Neutrophil (primary cell): ENCODE data around the gene TTC7B.

ENCODE experiments used
- H3K27ac ChIP-seq: fragments of 200-600 bp; sonication (generic); 2 replicates; pipeline ENCODE4 v1.5.1; 2016; ENCODE audit warnings: mild to moderate bottlenecking, moderate library complexity
- H3K27me3 ChIP-seq: fragments of 200-600 bp; sonication (generic); 2 replicates; pipeline ENCODE4 v1.6.0; 2016; ENCODE audit warnings: mild to moderate bottlenecking
- H3K36me3 ChIP-seq: fragments of 200-600 bp; sonication (generic); 2 replicates; pipeline ENCODE4 v1.5.1; 2017
- H3K4me1 ChIP-seq, 2 experiments: fragments of 200-600 bp in 1 of 2; sonication (generic) in 1 of 2; 1 replicate in 1 of 2; 2 replicates in 1 of 2; pipeline versions ENCODE4 v1.5.1 to v1.6.1; 2013 to 2016; ENCODE audit warnings: low read depth in 1 of 2, low read length in 1 of 2, mild to moderate bottlenecking in 1 of 2, moderate library complexity in 1 of 2; ENCODE audit not compliant: control insufficient read depth in 1 of 2, insufficient read depth in 1 of 2
- H3K4me3 ChIP-seq, 2 experiments: fragments of 200-600 bp in 1 of 2; sonication (generic) in 1 of 2; 1 replicate in 1 of 2; 2 replicates in 1 of 2; pipeline ENCODE4 v1.5.1; 2013 to 2016; ENCODE audit warnings: low read depth in 1 of 2, low read length in 1 of 2, mild to moderate bottlenecking in 1 of 2, moderate library complexity in 1 of 2
- H3K9me3 ChIP-seq: fragments of 200-600 bp; sonication (generic); 2 replicates; pipeline ENCODE4 v1.5.1; 2016
- TF ChIP-seq, protein P1 (sequence below): fragments of 200-600 bp; sonication (generic); IDR thresholded peaks from 2 replicates; pipeline ENCODE4 v1.5.1; 2016; ENCODE audit warnings: antibody characterized with exemption

The TTC7B gene

DNA sequence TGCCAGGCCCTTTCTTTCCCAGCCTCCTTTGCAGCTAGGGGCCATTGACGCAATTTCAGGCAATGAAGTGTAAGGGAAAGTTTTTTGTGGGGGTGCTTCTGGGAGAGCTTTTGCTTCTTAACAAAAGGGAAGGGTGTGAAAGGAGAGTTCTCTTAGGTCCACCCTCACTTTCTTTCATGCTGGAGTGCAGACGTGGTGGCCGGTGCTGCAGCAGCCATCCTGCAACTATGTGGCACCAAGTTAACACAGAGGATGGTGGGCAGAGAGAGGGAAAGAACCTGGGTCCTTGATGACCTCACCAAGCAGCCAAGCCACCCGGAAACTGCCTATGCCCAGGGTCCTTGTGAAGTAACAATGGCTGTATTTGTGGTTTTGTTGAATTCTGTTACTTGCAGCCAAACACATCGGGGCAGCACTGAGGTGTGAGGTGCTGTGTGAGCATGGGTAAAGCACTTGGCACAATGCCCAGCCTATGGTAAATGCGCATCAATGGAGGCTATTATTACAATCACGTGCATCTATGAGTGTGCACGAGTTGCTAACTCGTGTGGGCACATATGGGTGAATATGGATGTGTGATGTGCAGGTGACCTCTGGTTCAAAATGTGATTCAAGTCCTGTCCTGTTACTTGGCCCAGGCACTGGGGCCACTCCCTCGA is 296.8 kb downstream of the TTC7B start:
- no peaks in the 10 kb centered on the region for H3K9me3 ChIP-seq
- H3K4me3 ChIP-seq = no peak overlapping the region
- no peaks in the 10 kb centered on the region for H3K4me1 ChIP-seq
- TF ChIP-seq, protein P1, sequence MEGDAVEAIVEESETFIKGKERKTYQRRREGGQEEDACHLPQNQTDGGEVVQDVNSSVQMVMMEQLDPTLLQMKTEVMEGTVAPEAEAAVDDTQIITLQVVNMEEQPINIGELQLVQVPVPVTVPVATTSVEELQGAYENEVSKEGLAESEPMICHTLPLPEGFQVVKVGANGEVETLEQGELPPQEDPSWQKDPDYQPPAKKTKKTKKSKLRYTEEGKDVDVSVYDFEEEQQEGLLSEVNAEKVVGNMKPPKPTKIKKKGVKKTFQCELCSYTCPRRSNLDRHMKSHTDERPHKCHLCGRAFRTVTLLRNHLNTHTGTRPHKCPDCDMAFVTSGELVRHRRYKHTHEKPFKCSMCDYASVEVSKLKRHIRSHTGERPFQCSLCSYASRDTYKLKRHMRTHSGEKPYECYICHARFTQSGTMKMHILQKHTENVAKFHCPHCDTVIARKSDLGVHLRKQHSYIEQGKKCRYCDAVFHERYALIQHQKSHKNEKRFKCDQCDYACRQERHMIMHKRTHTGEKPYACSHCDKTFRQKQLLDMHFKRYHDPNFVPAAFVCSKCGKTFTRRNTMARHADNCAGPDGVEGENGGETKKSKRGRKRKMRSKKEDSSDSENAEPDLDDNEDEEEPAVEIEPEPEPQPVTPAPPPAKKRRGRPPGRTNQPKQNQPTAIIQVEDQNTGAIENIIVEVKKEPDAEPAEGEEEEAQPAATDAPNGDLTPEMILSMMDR = no peak
- peaks cover 6% of the 10 kb centered on the region for H3K27me3 ChIP-seq
- no peaks in the 10 kb centered on the region for H3K36me3 ChIP-seq
- no peak overlapping the region for H3K27ac ChIP-seq

DNA sequence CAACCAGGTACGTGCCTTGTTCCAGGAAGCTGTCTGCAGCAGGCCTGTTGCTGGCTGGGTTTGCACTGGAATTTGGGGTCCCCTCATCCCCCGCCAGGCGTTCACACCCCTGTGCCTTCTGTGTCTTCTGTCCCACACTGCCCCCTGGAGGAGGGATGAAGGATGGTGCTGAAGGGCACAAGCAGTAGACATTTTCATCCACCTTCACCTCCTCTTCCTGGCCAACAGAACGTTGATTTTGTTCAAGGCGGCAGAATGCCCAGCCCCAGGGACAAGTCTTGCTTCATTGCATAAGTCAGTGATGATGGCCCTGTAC is 297.3 kb downstream of the TTC7B start:
- TF ChIP-seq, protein P1 = peak; percentile 30
- H3K4me1 ChIP-seq = no peaks in the 10 kb centered on the region

DNA sequence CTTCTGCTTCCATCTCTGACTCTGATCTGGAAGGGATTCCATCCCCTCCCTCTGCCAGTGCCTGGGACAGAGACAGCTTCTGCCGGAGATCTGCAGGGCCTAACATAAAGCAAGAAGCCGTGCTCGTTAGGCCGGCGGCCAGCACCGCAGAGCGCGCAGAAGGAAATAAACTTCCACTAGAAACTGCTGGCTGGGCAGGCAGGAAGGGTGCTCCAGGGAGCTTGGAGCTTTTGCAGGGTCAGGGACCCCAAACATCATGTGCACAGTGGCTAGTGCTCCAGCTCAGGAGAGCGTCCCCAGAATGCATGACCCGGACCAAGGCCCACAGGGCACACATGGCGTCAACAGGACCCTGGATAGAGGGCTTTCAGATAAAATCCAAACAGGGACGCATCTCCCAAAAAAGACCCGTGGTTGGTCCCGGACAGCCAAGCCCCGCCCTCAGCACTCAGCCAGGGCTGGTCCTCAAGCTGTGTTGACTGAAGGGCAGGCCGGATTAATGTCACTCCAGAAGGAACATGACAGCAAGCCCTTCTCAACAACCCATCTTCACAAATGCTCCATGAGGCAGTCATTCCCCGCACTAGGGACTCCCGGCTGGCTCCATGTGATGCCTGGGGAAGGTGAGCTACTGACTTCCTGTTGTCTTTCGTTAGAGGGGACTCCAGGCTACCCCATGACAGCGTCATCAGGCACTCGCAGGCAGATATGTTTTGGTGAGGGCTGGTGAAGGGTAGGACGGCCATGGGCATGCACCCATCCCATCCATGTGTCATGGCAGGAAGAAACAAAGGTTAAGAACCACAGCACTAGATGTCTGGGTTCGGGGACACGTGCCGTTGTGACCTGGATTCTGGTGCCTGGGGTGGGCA is 297.9 kb downstream of the TTC7B start:
- no peak overlapping the region for H3K4me3 ChIP-seq
- no peaks in the 10 kb centered on the region for H3K4me1 ChIP-seq
- peaks cover 6% of the 10 kb centered on the region for H3K27me3 ChIP-seq
- H3K36me3 ChIP-seq = no peaks in the 10 kb centered on the region
- TF ChIP-seq, protein P1 = no peak
- H3K27ac ChIP-seq = no peak overlapping the region
- no peaks in the 10 kb centered on the region for H3K9me3 ChIP-seq

More for the DNA sequence above, 297.3 kb downstream of the TTC7B start:
- Histone ChIP-seq H3K36me3 (no peaks in the 10 kb centered on the region), H3K9me3 (no peaks in the 10 kb centered on the region), H3K27me3 (peaks cover 6% of the 10 kb centered on the region), H3K27ac (no peak overlapping the region), H3K4me3 (no peak overlapping the region)

DNA sequence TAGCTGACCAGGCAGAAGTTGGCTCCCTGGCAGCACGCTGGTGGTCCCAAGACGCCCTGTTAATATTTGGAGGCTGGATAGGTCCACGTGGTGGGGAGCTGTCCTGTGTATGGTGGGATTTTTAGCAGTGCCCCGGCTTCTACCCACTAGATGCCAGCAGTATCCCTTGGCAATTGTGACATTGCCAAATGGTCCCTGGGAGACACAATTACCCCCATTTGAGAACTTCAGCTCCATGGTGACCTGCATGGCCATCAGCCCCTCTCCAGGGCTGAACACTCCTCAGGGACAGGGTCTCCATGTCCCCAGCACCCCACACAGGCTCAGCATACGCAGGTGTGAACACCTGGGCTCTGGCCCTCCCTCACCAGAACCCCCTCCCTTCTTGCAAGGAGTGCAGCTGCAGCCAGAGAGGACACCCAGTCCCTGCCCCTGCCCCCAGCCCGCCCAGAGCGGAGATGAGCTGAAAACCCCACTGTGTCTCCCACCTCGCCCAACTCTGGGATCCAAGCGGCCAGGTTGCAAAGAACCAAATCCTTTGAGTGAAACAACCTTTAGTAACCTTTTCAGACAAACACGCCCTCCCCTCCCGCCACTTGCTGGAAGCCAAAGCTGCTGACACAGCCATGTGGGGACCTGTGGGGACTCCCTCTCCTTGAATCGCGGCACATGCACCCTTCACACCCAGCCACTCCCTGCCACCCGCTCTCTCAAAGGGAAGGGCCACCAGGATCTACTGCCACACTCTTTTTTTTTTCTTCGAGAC is 299.0 kb downstream of the TTC7B start:
- no peaks in the 10 kb centered on the region for H3K27me3 ChIP-seq
- no peak overlapping the region for H3K4me3 ChIP-seq
- no peaks in the 10 kb centered on the region for H3K4me1 ChIP-seq
- TF ChIP-seq, protein P1 = no peak
- H3K9me3 ChIP-seq = no peaks in the 10 kb centered on the region
- no peak overlapping the region for H3K27ac ChIP-seq
- no peaks in the 10 kb centered on the region for H3K36me3 ChIP-seq

DNA sequence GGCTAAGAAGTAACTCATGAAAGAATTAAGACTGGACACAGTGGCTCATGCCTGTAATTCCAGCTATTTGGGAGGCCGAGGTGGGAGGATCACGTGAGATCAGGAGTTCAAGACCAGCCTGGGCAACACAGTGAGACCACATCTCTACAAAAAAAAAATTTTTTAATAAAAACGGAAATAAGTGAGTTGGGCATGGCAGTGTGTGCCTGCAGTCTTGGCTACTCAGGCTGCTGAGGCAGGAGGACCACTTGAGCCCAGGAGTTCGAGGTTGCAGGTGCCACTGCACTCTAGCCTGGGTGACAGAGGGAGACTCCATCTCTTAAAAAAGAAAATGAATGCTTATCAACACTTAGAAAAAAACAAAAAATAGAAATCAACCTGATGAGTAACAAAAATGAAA is 301.7 kb downstream of the TTC7B start:
- Histone ChIP-seq H3K27ac (no peak overlapping the region), H3K4me1 (no peaks in the 10 kb centered on the region)
- TF ChIP-seq, protein P1 = no peak

More for the DNA sequence above, 301.7 kb downstream of the TTC7B start:
- Histone ChIP-seq H3K4me3 (no peak overlapping the region), H3K36me3 (no peaks in the 10 kb centered on the region), H3K9me3 (no peaks in the 10 kb centered on the region), H3K27me3 (peaks cover 10% of the 10 kb centered on the region)
